Subcutaneous adipose tissue (tissue), 4 donors: ENCODE data around the gene PAPPA. TPM values are rescaled to one million over a fixed set of nuclear protein-coding genes. Genes with fewer than 3 reads are reported as not detected.

Source experiments
- CTCF ChIP-seq: fragments of 450-650 bp; IDR thresholded peaks from one replicate; pipeline ENCODE4 v1.5.1; 2016; ENCODE audit warnings: low read depth, mild to moderate bottlenecking, control low read depth, antibody characterized with exemption, moderate library complexity
- total RNA-seq, 4 donors: library from RNA; depleted of rRNA; stranded (reverse); fragments of >200 nt; gene quantifications; one replicate each; pipeline ENCODE4 v1.1.0, GENCODE V29; 2016

Gene PAPPA
- total RNA-seq, 4 donors from 2014 or later: 1.3 to 3.9 (median 3.1) TPM

- TF ChIP-seq CTCF: no peak
Measured at GRCh38 chr9:116247284-116247683, 93.7 kb downstream of the PAPPA start.

GRCh38 chr9:116247791-116248374 is 94.3 kb downstream of the PAPPA start:
- TF ChIP-seq CTCF: no peak

GRCh38 chr9:116250891-116251290 is 97.3 kb downstream of the PAPPA start:
- TF ChIP-seq CTCF: no peak

- no peak for TF ChIP-seq CTCF
Measured at GRCh38 chr9:116251366-116251765, 97.8 kb downstream of the PAPPA start.

GRCh38 chr9:116260531-116260930 is 106.9 kb downstream of the PAPPA start:
- TF ChIP-seq CTCF: no peak

GRCh38 chr9:116262448-116262847 is 108.9 kb downstream of the PAPPA start:
- TF ChIP-seq CTCF: no peak

GRCh38 chr9:116264361-116264760 is 110.8 kb downstream of the PAPPA start:
- TF ChIP-seq CTCF: no peak
